Heart left ventricle (tissue), 16 donors: Measurements from ENCODE around the gene TNNC1. TPM values are rescaled to one million over a fixed set of nuclear protein-coding genes. Genes with fewer than 3 reads are reported as not detected.

Experiments used
- ATAC-seq, 4 donors: fragments of 200-7000 bp; cut with Tn5 transposase; one replicate each; pipeline ENCODE4 v1.9.1; 2020 to 2022; ENCODE audit warnings: moderate library complexity in 4 of 4, mild to moderate bottlenecking in 3 of 4, moderate number of reproducible peaks in 1 of 4
- DNase-seq, 5 donors: peaks; one replicate each; pipeline ENCODE4 v3.0.0-alpha.2; 2020
- H3K27ac ChIP-seq, 12 donors: fragments of 200-600 bp; sonication (generic) in 4 of 12; one replicate each; pipeline versions ENCODE4 v1.5.0 to v1.8.0; 2016 to 2022; ENCODE audit warnings: mild to moderate bottlenecking in 2 of 12
- H3K27me3 ChIP-seq, 9 donors: fragments of 200-600 bp; sonication (generic) in 2 of 9; one replicate each; pipeline versions ENCODE4 v1.5.1 to v1.8.0; 2016 to 2022; ENCODE audit warnings: mild to moderate bottlenecking in 3 of 9
- H3K36me3 ChIP-seq, 9 donors: fragments of 200-600 bp; sonication (generic) in 2 of 9; one replicate each; pipeline versions ENCODE4 v1.5.0 to v1.8.0; 2018 to 2022; ENCODE audit warnings: mild to moderate bottlenecking in 2 of 9
- H3K4me1 ChIP-seq, 12 donors: fragments of 200-600 bp; sonication (generic) in 4 of 12; one replicate each; pipeline versions ENCODE4 v1.5.0 to v1.8.0; 2016 to 2022; ENCODE audit warnings: mild to moderate bottlenecking in 3 of 12
- H3K4me3 ChIP-seq, 12 donors: fragments of 200-600 bp; sonication (generic) in 4 of 12; one replicate each; pipeline versions ENCODE4 v1.5.0 to v1.8.0; 2017 to 2022; ENCODE audit warnings: mild to moderate bottlenecking in 9 of 12, moderate library complexity in 4 of 12
- H3K9me3 ChIP-seq, 12 donors: fragments of 200-600 bp; sonication (generic) in 4 of 12; one replicate each; pipeline versions ENCODE4 v1.5.0 to v1.8.0; 2016 to 2022; ENCODE audit warnings: mild to moderate bottlenecking in 1 of 12
- POLR2A ChIP-seq, 2 donors: fragments of 450-650 bp; IDR thresholded peaks; one replicate each; pipeline ENCODE4 v1.6.1; 2017; ENCODE audit warnings: antibody characterized with exemption in 2 of 2, mild to moderate bottlenecking in 2 of 2, moderate library complexity in 2 of 2
- WGBS, 4 donors: extraction: QIAGEN DNeasy Blood & Tissue Kit in 2 of 4; methylation state at CpG; one replicate each; pipeline versions ENCODE4 v1.1.5 to v1.1.7; 2013 to 2018; 5-methylcytosine and 5-hydroxymethylcytosine counted together
- intact Hi-C, 10 donors: fragments of 100-400 bp; cut with DNase I; formaldehyde crosslinking; loops; one replicate each; pipeline versions ENCODE4 v1.11.1 to v1.14.2; 2022
- polyA plus RNA-seq, 2 donors: library from polyadenylated mRNA; stranded (reverse); fragments of 200-250 nt; gene quantifications; one replicate each; pipeline ENCODE4 v1.2.3, GENCODE V29; 2013
- total RNA-seq, 9 donors: library from RNA; depleted of rRNA in 2 of 9; stranded (reverse); fragments of >200 nt in 2 of 9; fragmentation: NEBNext Ultra II Directional in 3 of 9; extraction: Animal tissue kit (Norgen Biotek cat#: 25700) in 3 of 9; gene quantifications; one replicate each; pipeline versions ENCODE4 v1.1.0 to v1.2.4, GENCODE V29; 2016 to 2023
- TF ChIP-seq, protein P1 (sequence below), 12 donors: fragments of 200-600 bp; sonication (generic) in 4 of 12; IDR thresholded peaks; one replicate each; pipeline versions ENCODE4 v1.5.0 to v1.8.0; 2018 to 2022; ENCODE audit warnings: antibody characterized with exemption in 12 of 12, mild to moderate bottlenecking in 5 of 12
- donor health status: ischemic (EF 13 %, LVEDD 7.1; RV severe dilation, severe dysfunction).
- donor health status: healthy with polysubstance abuse.
- donor health status: DM: no; HTN: yes; CAD: no.
- donor health status: DM: no; HTN: no; CAD: no.
- donor health status: ischemic (EF 25% LVEDD 6.9; RV normal size, moderate dysfunction).
- donor health status: ischemic (EF 25% LVEDD 5.7; RV mildly dilated, moderate dysfunction).
- donor health status: healthy.
- donor health status: DM: yes; HTN: yes; CAD: no.
- donor health status: ischemic (EF 35%, LVEDD 5.7; RV mildly dilated, moderate dysfunction).
- donor health status: nonischemic (EF 11% LVEDD 7.7; RV severe dilation, severe dysfunction).
- donor health status: DM: yes; HTN: yes; CAD: no.
- donor health status: PGD.
- donor health status: ischemic (EF 29% LVEDD 5.4; RV normal size, mild dysfunction).
- donor health status: nonischemic (EF 23%, LVEDD 6.1; RV moderate dilation, normal function).

Gene TNNC1
- total and polyA plus RNA-seq, 11 donors, result 4,301 to 20,003 (median 8,364) TPM

DNA sequence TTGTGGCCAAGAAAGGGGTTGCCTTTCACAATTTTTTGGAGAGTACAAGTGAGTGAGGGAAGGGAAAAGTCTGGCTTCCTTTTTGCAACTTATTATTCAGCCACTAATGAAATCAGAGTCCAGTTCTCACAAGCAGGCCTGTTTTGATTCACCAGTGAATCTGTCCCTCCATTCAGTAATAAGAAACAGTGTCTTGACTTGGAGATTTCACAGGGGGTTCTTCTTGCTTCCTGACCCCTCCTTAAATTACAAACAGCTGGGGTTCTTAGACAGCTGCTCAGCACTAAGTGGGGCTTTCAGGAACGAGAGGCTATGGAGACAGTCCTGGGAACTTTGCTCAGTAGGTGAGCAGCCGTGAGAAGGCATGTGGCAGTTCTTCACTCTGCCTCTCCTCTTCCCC lies 33.5 kb downstream of the TNNC1 start:
- intact Hi-C loops, result loop anchor here in 1 of 10 donors (10.0 kb wide), 1 partner anchor 254 kb away; no protein-coding TSS in a partner anchor
- TF ChIP-seq POLR2A (IDR thresholded peaks at IDR 0.05), result no peak
- TF ChIP-seq, protein P1, sequence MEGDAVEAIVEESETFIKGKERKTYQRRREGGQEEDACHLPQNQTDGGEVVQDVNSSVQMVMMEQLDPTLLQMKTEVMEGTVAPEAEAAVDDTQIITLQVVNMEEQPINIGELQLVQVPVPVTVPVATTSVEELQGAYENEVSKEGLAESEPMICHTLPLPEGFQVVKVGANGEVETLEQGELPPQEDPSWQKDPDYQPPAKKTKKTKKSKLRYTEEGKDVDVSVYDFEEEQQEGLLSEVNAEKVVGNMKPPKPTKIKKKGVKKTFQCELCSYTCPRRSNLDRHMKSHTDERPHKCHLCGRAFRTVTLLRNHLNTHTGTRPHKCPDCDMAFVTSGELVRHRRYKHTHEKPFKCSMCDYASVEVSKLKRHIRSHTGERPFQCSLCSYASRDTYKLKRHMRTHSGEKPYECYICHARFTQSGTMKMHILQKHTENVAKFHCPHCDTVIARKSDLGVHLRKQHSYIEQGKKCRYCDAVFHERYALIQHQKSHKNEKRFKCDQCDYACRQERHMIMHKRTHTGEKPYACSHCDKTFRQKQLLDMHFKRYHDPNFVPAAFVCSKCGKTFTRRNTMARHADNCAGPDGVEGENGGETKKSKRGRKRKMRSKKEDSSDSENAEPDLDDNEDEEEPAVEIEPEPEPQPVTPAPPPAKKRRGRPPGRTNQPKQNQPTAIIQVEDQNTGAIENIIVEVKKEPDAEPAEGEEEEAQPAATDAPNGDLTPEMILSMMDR (IDR thresholded peaks at IDR 0.05), result no peak
- no peak for ATAC-seq
- no peak overlapping the region for H3K4me3 ChIP-seq
- no peaks in the 10 kb centered on the region for H3K4me1 ChIP-seq
- no peaks in the 10 kb centered on the region for H3K9me3 ChIP-seq
- no peak overlapping the region for H3K27ac ChIP-seq
- 82 to 90% (median 86%) methylated on average over 2 of the region's 2 CpGs for WGBS, 4 donors
- H3K27me3 ChIP-seq, result no peaks in the 10 kb centered on the region
- H3K36me3 ChIP-seq, result peaks cover 0 to 15% (median 3%) of the 10 kb centered on the region in 9 donors
- DNase-seq, result no peak

DNA sequence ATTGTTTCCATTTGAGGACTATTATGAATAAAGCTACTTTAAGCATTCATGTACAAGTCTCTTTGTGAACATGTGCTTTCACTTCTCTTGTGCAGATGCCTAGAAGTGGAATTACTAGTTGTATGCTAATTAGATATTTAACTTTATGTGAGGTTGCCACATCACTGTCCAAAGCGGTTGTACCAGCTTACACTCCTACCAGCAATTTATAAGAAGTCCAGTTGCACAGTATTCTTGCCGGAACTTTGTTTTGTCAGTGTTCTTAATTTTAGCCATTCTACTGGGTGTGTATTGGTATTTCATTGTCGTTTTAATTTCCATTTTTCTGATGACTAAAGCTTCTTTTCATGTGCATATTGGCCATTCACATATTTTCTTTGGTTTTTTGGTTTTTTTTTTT lies 38.0 kb downstream of the TNNC1 start:
- no peak overlapping the region for H3K4me3 ChIP-seq
- peaks cover 0 to 29% (median 19%) of the 10 kb centered on the region in 12 donors for H3K4me1 ChIP-seq
- H3K27ac ChIP-seq, result no peak overlapping the region
- peaks cover 0 to 23% (median 12%) of the 10 kb centered on the region in 9 donors for H3K36me3 ChIP-seq
- DNase-seq, result no peak
- ATAC-seq, result no peak
- TF ChIP-seq, protein P1 (IDR thresholded peaks at IDR 0.05), result no peak
- no peak for TF ChIP-seq POLR2A (IDR thresholded peaks at IDR 0.05)
- 89 to 94% (median 92%) methylated on average over 3 of the region's 3 CpGs for whole genome bisulfite sequencing, 4 donors
- no peaks in the 10 kb centered on the region for H3K27me3 ChIP-seq
- no peaks in the 10 kb centered on the region for H3K9me3 ChIP-seq
- intact Hi-C loops, result no loop called here

DNA sequence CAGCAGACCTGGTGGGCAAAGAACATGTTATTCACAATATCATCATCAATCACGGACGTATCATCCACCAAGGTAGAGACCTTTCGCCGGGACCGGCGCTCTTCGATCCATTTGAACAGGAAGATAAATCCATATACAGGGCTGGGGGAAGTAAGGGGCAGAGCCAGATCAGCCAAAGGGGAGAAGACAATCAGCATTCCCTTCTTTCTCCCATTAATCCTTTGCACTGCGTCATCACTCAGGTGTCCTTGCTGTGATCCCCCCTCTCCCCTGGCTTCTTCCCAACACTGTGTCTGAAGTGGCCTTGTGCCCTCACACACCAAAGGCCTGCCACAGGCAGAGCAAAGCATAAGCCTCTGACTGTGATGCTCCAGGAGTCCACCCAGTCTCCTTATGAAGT lies 45.4 kb downstream of the TNNC1 start:
- Histone ChIP-seq H3K4me3 (peak overlapping the region in 4 of 12 donors; percentile 96 to 100 (median 98)), H3K9me3 (no peaks in the 10 kb centered on the region), H3K27ac (no peak overlapping the region), H3K36me3 (peaks cover 0 to 57% (median 48%) of the 10 kb centered on the region in 9 donors), H3K4me1 (peaks cover 0 to 49% (median 36%) of the 10 kb centered on the region in 12 donors), H3K27me3 (no peaks in the 10 kb centered on the region)
- intact Hi-C loops, result loop anchor here in 3 of 10 donors (5.0 to 10.0 kb wide), 4 partner anchors 116 to 924 kb away; partner anchors contain the start of genes GLYCTK (in 1 of the 3) and TWF2 (in 1 of the 3)
- ATAC-seq, result no peak
- WGBS, 4 donors, result 89 to 92% (median 90%) methylated on average over 8 of the region's 8 CpGs
- DNase-seq, result peak in 2 of 5 donors; percentile 15 to 18
- TF ChIP-seq, protein P1 (IDR thresholded peaks at IDR 0.05), result no peak
- TF ChIP-seq POLR2A (IDR thresholded peaks at IDR 0.05), result no peak

DNA sequence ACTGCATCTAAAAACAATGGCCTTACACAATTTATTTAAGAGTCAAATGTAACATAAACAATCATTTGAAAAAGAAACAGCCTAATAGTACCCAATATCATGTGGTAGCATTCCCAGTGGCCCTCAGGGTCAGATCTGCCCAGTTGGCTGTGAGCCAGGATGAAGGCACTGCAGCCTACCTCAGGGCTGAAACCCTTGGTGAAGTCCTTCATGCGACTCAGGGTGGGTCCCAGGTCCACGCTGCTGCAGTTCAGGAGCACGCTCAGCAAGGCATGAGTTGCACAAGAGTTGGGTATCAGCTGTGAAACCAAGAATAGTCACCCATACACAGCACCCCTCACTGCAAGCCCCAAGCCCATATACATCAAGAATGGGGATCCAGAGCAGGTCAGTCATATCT lies 46.1 kb downstream of the TNNC1 start:
- intact Hi-C loops, result loop anchor here in 3 of 10 donors (5.0 to 10.0 kb wide), 4 partner anchors 115 to 923 kb away; partner anchors contain the start of genes GLYCTK (in 1 of the 3) and TWF2 (in 1 of the 3)
- WGBS, 4 donors, result 83 to 94% (median 87%) methylated on average over 1 to 3 of the region's 3 CpGs
- peaks cover 0 to 42% (median 31%) of the 10 kb centered on the region in 12 donors for H3K4me1 ChIP-seq
- peak in 2 of 5 donors; percentile 26 to 28 for DNase-seq
- peaks cover 0 to 58% (median 55%) of the 10 kb centered on the region in 9 donors for H3K36me3 ChIP-seq
- H3K27me3 ChIP-seq, result no peaks in the 10 kb centered on the region
- TF ChIP-seq POLR2A (IDR thresholded peaks at IDR 0.05), result no peak
- TF ChIP-seq, protein P1 (IDR thresholded peaks at IDR 0.05), result no peak
- no peak for ATAC-seq
- no peaks in the 10 kb centered on the region for H3K9me3 ChIP-seq
- no peak overlapping the region for H3K27ac ChIP-seq
- no peak overlapping the region for H3K4me3 ChIP-seq
